Liver (tissue), 9 donors: Measurements from ENCODE around the gene FGF12. TPM values are rescaled to one million over a fixed set of nuclear protein-coding genes. Genes with fewer than 3 reads are reported as not detected.

ENCODE experiments used
- DNase-seq: peaks from one replicate; pipeline ENCODE4 v3.0.0-alpha.2; 2017; ENCODE audit warnings: low spot score
- H3K27ac ChIP-seq, 2 donors: one replicate each; pipeline ENCODE4 v1.7.0; 2013; ENCODE audit warnings: inconsistent platforms in 2 of 2, low read length in 2 of 2, control low read depth in 1 of 2, low read depth in 1 of 2, mild to moderate bottlenecking in 1 of 2
- H3K27me3 ChIP-seq, 4 donors: one replicate each; pipeline versions ENCODE4 v1.6.1 to v1.7.0; 2013; ENCODE audit warnings: low read length in 3 of 4, inconsistent platforms in 1 of 4, mild to moderate bottlenecking in 1 of 4, moderate library complexity in 1 of 4; ENCODE audit not compliant: control insufficient read depth in 4 of 4, insufficient read depth in 4 of 4
- H3K36me3 ChIP-seq, 4 donors: one replicate each; pipeline versions ENCODE4 v1.6.1 to v1.7.0; 2013; ENCODE audit warnings: low read length in 3 of 4, mild to moderate bottlenecking in 3 of 4, low read depth in 1 of 4, moderate library complexity in 1 of 4; ENCODE audit not compliant: control insufficient read depth in 4 of 4, insufficient read depth in 3 of 4
- H3K4me1 ChIP-seq, 4 donors: one replicate each; pipeline versions ENCODE4 v1.6.1 to v1.7.0; 2013; ENCODE audit warnings: low read length in 3 of 4, mild to moderate bottlenecking in 3 of 4, moderate library complexity in 1 of 4; ENCODE audit not compliant: control insufficient read depth in 4 of 4, insufficient read depth in 4 of 4
- H3K4me3 ChIP-seq, 3 donors: one replicate each; pipeline versions ENCODE4 v1.6.1 to v1.7.0; 2013; ENCODE audit warnings: low read length in 3 of 3, control low read depth in 1 of 3, low read depth in 1 of 3, mild to moderate bottlenecking in 1 of 3
- H3K9ac ChIP-seq, 2 donors: one replicate each; pipeline ENCODE4 v1.7.0; 2013; ENCODE audit warnings: low read length in 2 of 2, mild to moderate bottlenecking in 2 of 2, moderate library complexity in 2 of 2, control low read depth in 1 of 2, low read depth in 1 of 2
- H3K9me3 ChIP-seq, 4 donors: one replicate each; pipeline versions ENCODE4 v1.6.1 to v1.7.0; 2013; ENCODE audit warnings: low read length in 3 of 4; ENCODE audit not compliant: control insufficient read depth in 4 of 4
- CTCF ChIP-seq: fragments of 150-350 bp; IDR thresholded peaks from 2 replicates; pipeline ENCODE4 v1.5.1; 2017; ENCODE audit warnings: improper control_type of control experiment, low read depth, low read length; ENCODE audit not compliant: missing input control
- EGR1 ChIP-seq, 2 donors: IDR thresholded peaks; 2 replicates each; pipeline ENCODE4 v1.6.1; 2016 to 2018; ENCODE audit warnings: antibody characterized with exemption in 2 of 2, low read depth in 2 of 2
- FOXA1 ChIP-seq: IDR thresholded peaks from 2 replicates; pipeline ENCODE4 v1.6.1; 2016; ENCODE audit warnings: antibody characterized with exemption
- FOXA2 ChIP-seq: IDR thresholded peaks from 2 replicates; pipeline ENCODE4 v1.6.1; 2016; ENCODE audit warnings: antibody characterized with exemption
- GABPA ChIP-seq, 2 donors: IDR thresholded peaks in 1 of 2; conservative IDR thresholded peaks in 1 of 2; 2 replicates each; pipeline ENCODE4 v1.6.1; 2016; ENCODE audit warnings: antibody characterized with exemption in 2 of 2, mild to moderate bottlenecking in 1 of 2, moderate library complexity in 1 of 2
- HNF4A ChIP-seq, 2 donors: conservative IDR thresholded peaks; 2 replicates each; pipeline ENCODE4 v1.6.1; 2016; ENCODE audit warnings: antibody characterized with exemption in 2 of 2, mild to moderate bottlenecking in 2 of 2
- HNF4G ChIP-seq: IDR thresholded peaks from 2 replicates; pipeline ENCODE4 v1.6.1; 2016; ENCODE audit warnings: antibody characterized with exemption
- JUND ChIP-seq, 2 donors: IDR thresholded peaks; 2 replicates each; pipeline ENCODE4 v1.6.1; 2016; ENCODE audit warnings: antibody characterized with exemption in 2 of 2
- NR2F2 ChIP-seq: IDR thresholded peaks from 2 replicates; pipeline ENCODE4 v1.6.1; 2016; ENCODE audit warnings: antibody characterized with exemption
- RAD21 ChIP-seq, 2 donors: IDR thresholded peaks; 2 replicates each; pipeline ENCODE4 v1.6.1; 2016; ENCODE audit warnings: antibody characterized with exemption in 2 of 2, mild to moderate bottlenecking in 2 of 2
- REST ChIP-seq: IDR thresholded peaks from 2 replicates; pipeline ENCODE4 v1.6.1; 2016; ENCODE audit warnings: antibody characterized with exemption, mild to moderate bottlenecking
- YY1 ChIP-seq: IDR thresholded peaks from 2 replicates; pipeline ENCODE4 v1.6.1; 2016; ENCODE audit warnings: antibody characterized with exemption, mild to moderate bottlenecking
- WGBS: extraction: QIAGEN DNeasy Blood & Tissue Kit; methylation state at CpG from one replicate; pipeline ENCODE4 v1.1.7; 2013; 5-methylcytosine and 5-hydroxymethylcytosine counted together
- polyA plus RNA-seq, 2 donors: library from polyadenylated mRNA; stranded (reverse) in 1 of 2; unstranded in 1 of 2; fragments of 200-250 nt in 1 of 2; fragments of >200 nt in 1 of 2; fragmentation: Nextera tagmentation in 1 of 2; extraction: Ambion mirVana in 1 of 2; gene quantifications; one replicate each; pipeline versions ENCODE4 v1.2.1 to v1.2.3, GENCODE V29; 2013 to 2015
- total RNA-seq, 2 donors: library from RNA; depleted of rRNA; stranded (reverse); fragments of >200 nt; gene quantifications; one replicate each; pipeline ENCODE4 v1.2.3, GENCODE V29; 2014
- TF ChIP-seq, protein P1 (sequence below): IDR thresholded peaks from 2 replicates; pipeline ENCODE4 v1.6.1; 2016; ENCODE audit warnings: antibody characterized with exemption
- donor health status: healthy.
- donor health status: healthy.
- donor health status: healthy.
- donor health status: healthy.
- donor health status: healthy.

Gene FGF12
- total and polyA plus RNA-seq, 4 donors, result 0.11 to 0.59 (median 0.19) TPM

DNA sequence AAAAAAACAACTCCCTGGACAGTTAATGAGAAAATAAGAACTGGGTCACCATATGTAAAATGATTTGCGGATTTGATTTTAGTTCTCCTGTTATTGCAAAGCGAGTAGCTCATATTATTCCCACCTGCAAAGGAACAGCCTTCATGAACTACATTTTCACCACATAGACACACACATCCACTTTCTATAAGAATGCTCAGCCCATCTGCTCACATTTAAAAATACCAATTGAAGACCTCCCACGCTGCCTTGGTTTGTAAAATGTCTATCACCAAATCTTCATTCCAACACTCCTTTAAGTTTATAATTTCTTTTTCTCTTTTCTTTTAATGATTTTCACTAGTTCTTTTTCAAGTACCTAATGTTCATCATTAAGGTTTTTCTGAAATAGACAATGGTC is 148.6 kb downstream of the FGF12 start:
- Histone ChIP-seq H3K27me3 (no peaks in the 10 kb centered on the region), H3K4me1 (peaks cover 2 to 18% (median 9%) of the 10 kb centered on the region in 4 donors), H3K4me3 (no peak overlapping the region), H3K9ac (no peak overlapping the region), H3K9me3 (no peaks in the 10 kb centered on the region), H3K27ac (no peak overlapping the region), H3K36me3 (no peaks in the 10 kb centered on the region)
- TF ChIP-seq JUND (IDR thresholded peaks at IDR 0.05) (no peak), EGR1 (IDR thresholded peaks at IDR 0.05; ENCODE audit: low read depth in 2 of 2) (no peak), FOXA1 (no peak), REST (no peak), YY1 (no peak), FOXA2 (no peak), GABPA (IDR thresholded peaks at IDR 0.05 in 1 of 2, conservative IDR thresholded peaks at IDR 0.05 in 1 of 2) (no peak), NR2F2 (no peak), HNF4A (conservative IDR thresholded peaks at IDR 0.05) (no peak), CTCF (no peak)
- TF ChIP-seq, protein P1, sequence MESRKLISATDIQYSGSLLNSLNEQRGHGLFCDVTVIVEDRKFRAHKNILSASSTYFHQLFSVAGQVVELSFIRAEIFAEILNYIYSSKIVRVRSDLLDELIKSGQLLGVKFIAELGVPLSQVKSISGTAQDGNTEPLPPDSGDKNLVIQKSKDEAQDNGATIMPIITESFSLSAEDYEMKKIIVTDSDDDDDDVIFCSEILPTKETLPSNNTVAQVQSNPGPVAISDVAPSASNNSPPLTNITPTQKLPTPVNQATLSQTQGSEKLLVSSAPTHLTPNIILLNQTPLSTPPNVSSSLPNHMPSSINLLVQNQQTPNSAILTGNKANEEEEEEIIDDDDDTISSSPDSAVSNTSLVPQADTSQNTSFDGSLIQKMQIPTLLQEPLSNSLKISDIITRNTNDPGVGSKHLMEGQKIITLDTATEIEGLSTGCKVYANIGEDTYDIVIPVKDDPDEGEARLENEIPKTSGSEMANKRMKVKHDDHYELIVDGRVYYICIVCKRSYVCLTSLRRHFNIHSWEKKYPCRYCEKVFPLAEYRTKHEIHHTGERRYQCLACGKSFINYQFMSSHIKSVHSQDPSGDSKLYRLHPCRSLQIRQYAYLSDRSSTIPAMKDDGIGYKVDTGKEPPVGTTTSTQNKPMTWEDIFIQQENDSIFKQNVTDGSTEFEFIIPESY, result no peak
- no peak for DNase-seq
- 95% methylated on average over 3 of the region's 3 CpGs for WGBS

DNA sequence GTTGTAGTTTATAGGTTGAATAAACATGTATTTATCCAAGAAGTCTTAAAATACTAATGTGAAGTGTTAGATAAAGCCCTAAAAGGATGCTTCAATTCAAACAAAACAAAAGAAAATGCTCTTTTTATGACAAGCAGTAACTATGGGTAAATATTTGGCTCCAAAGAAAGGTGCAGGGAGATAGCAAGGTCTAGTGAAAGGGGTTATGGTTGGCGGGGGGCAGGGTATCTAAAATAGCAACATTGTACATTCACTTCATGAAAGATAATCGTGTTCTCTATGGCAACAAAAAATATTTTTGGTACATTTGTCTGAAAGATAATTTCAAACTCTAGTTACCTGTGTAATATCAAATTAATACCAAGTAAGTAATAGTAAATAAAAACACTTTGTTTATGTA is 149.5 kb downstream of the FGF12 start:
- no peak overlapping the region for H3K9ac ChIP-seq
- 45% methylated on average over 2 of the region's 2 CpGs for WGBS
- H3K4me3 ChIP-seq, result no peak overlapping the region
- H3K27ac ChIP-seq, result no peak overlapping the region
- H3K27me3 ChIP-seq, result no peaks in the 10 kb centered on the region
- H3K9me3 ChIP-seq, result no peaks in the 10 kb centered on the region
- no peak for DNase-seq
- H3K36me3 ChIP-seq, result no peaks in the 10 kb centered on the region
- TF ChIP-seq FOXA2 (no peak), HNF4G (no peak), RAD21 (IDR thresholded peaks at IDR 0.05) (no peak), HNF4A (conservative IDR thresholded peaks at IDR 0.05) (no peak), FOXA1 (no peak)
- peaks cover 2 to 18% (median 9%) of the 10 kb centered on the region in 4 donors for H3K4me1 ChIP-seq
